Measurements from ENCODE around the gene BTBD9.

The BTBD9 gene

GRCh38 chr6:38283734-38284362 is 355.9 kb downstream of the BTBD9 start:
- FAIRE-seq (no peak), DNase-seq (ENCODE audit: insufficient read length, low spot score) (no peak)
- no peak for TF ChIP-seq CTCF (IDR thresholded peaks at IDR 0.05; ENCODE audit: insufficient read depth, missing control alignments)

GRCh38 chr6:38282911-38283310 is 356.8 kb downstream of the BTBD9 start:
- TF ChIP-seq CTCF (IDR thresholded peaks at IDR 0.05; ENCODE audit: insufficient read depth, missing control alignments): no peak
- FAIRE-seq (no peak), DNase-seq (ENCODE audit: insufficient read length, low spot score) (no peak)

GRCh38 chr6:38281126-38281525 is 358.6 kb downstream of the BTBD9 start:
- FAIRE-seq: no peak

GRCh38 chr6:38279963-38280588 is 359.7 kb downstream of the BTBD9 start:
- FAIRE-seq: no peak
- no peak for DNase-seq (ENCODE audit: insufficient read length, low spot score)

More at GRCh38 chr6:38281126-38281525, 358.6 kb downstream of the BTBD9 start:
- DNase-seq (ENCODE audit: insufficient read length, low spot score): no peak
- no peak for TF ChIP-seq CTCF (IDR thresholded peaks at IDR 0.05; ENCODE audit: insufficient read depth, missing control alignments)

GRCh38 chr6:38279423-38279822 is 360.3 kb downstream of the BTBD9 start:
- no peak for DNase-seq (ENCODE audit: insufficient read length, low spot score)
- peak; percentile 5 for TF ChIP-seq CTCF (IDR thresholded peaks at IDR 0.05; ENCODE audit: insufficient read depth, missing control alignments)
- no peak for FAIRE-seq

More at GRCh38 chr6:38279963-38280588, 359.7 kb downstream of the BTBD9 start:
- no peak for TF ChIP-seq CTCF (IDR thresholded peaks at IDR 0.05; ENCODE audit: insufficient read depth, missing control alignments)

- DNase-seq (ENCODE audit: insufficient read length, low spot score) (no peak), FAIRE-seq (no peak)
- TF ChIP-seq CTCF (IDR thresholded peaks at IDR 0.05; ENCODE audit: insufficient read depth, missing control alignments): no peak
Observed at GRCh38 chr6:38273325-38273724, 366.4 kb downstream of the BTBD9 start.

- DNase-seq (ENCODE audit: insufficient read length, low spot score): no peak
- TF ChIP-seq CTCF (IDR thresholded peaks at IDR 0.05; ENCODE audit: insufficient read depth, missing control alignments): no peak
- no peak for FAIRE-seq
Observed at GRCh38 chr6:38272222-38272621, 367.5 kb downstream of the BTBD9 start.
